Activated CD8-positive, alpha-beta T cell treated with anti-CD3 and anti-CD28 coated beads, Interleukin-2, amount 10 ng/mL, durations not matched to agents 7 days and 5 days (primary cell): ENCODE measurements around the gene ING5. TPM values are rescaled to one million over a fixed set of nuclear protein-coding genes. Genes with fewer than 3 reads are reported as not detected.

Experiments used
- ATAC-seq: fragments of 150-1000 bp; cut with Tn5 transposase; one replicate; pipeline ENCODE4 v1.10.0; 2021; ENCODE audit warnings: moderate library complexity
- CTCF ChIA-PET: fragments of 350-600 bp; sonication (Branson Sonifier 250); formaldehyde crosslinking; loops from one replicate; lab custom pipeline; 2021; ENCODE audit warnings: antibody characterized with exemption; lab: Charles Lee
- POLR2A ChIA-PET: fragments of 350-600 bp; sonication (Branson Sonifier 250); formaldehyde crosslinking; loops from one replicate; lab custom pipeline; 2021; ENCODE audit warnings: antibody characterized with exemption; lab: Charles Lee
- DNase-seq: peaks from one replicate; pipeline ENCODE4 v3.0.0-alpha.2; 2020
- H3K27ac Mint-ChIP-seq: one replicate; pipeline ENCODE4 v1.8.0; 2021; ENCODE audit warnings: mild to moderate bottlenecking, mixed read lengths
- H3K27me3 Mint-ChIP-seq: one replicate; pipeline ENCODE4 v1.8.0; 2021; ENCODE audit warnings: low read depth, mixed read lengths
- H3K36me3 Mint-ChIP-seq: one replicate; pipeline ENCODE4 v1.8.0; 2021; ENCODE audit warnings: low read depth, mixed read lengths
- H3K4me1 Mint-ChIP-seq: one replicate; pipeline ENCODE4 v1.8.0; 2021; ENCODE audit warnings: low read depth, mixed read lengths
- H3K4me3 Mint-ChIP-seq: one replicate; pipeline ENCODE4 v1.8.0; 2021; ENCODE audit warnings: mild to moderate bottlenecking, mixed read lengths
- H3K9me3 Mint-ChIP-seq: one replicate; pipeline ENCODE4 v1.8.0; 2022; ENCODE audit warnings: mixed read lengths; ENCODE audit not compliant: insufficient read depth
- total RNA-seq, 2 experiments: library from RNA; stranded (reverse); gene quantifications; one replicate each; pipeline ENCODE4 v1.2.3, GENCODE V29; 2021

ING5 gene
- total RNA-seq, 2 experiments from 2014 or later = 36.7 to 38.5 TPM

DNA sequence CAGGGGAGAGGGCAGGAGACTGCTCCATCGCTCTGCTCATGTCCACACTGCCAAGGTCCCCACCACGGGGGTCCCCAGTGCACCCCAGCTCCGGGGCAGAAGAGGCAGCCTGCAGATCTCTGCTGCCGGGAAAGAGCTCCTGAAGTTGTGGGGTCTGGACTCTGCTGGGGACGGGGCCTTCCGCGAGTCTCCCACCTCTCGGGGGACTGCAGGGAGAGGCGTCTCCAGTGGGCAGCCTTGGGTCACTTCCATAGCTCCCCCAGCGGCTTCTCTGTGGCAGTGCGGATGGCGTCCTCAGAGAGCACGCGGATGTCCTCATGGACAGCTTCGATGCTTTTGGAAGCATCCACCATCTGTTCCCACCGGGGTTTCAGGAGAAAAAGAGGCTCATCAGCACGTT, 26.0 kb upstream of the ING5 start:
- POLR2A ChIA-PET = interaction anchor here (0.6 to 1.7 kb wide), 2 partner anchors 11 to 155 kb away, joined by 3 to 9 read pairs; partner anchors contain the start of gene DTYMK

DNA sequence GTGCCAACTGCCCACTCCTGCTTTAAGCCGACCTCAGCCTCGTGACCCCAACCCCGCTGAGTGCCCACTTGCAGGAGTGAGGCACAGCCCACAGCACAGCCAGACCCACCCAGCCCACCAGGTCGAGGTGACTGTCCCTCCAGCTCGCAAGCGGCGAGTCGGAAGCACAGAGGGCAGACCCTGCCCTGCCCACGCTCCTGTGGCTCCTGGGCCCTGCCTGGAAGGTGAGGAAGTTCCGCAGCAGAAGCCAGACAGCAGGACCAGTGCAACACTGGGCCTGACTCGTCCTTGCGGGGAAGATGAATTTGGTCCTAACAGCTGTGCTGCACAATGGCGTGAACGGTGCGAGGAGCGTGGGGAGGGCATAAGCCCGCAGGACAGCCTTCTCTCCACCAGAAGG, 25.2 kb upstream of the ING5 start:
- H3K36me3 Mint-ChIP-seq = peaks cover 63% of the 10 kb centered on the region
- no peaks in the 10 kb centered on the region for H3K27me3 Mint-ChIP-seq
- POLR2A ChIA-PET = no interaction called here
- DNase-seq = no peak
- CTCF ChIA-PET = no interaction called here
- no peak for ATAC-seq
- H3K4me3 Mint-ChIP-seq = no peak overlapping the region
- H3K4me1 Mint-ChIP-seq = peaks cover 27% of the 10 kb centered on the region
- no peak overlapping the region for H3K27ac Mint-ChIP-seq
- no peaks in the 10 kb centered on the region for H3K9me3 Mint-ChIP-seq

More for the DNA sequence above, 26.0 kb upstream of the ING5 start:
- ATAC-seq (no peak), DNase-seq (no peak)
- no peaks in the 10 kb centered on the region for H3K9me3 Mint-ChIP-seq
- CTCF ChIA-PET = interaction anchor here (1.2 kb wide), 1 partner anchor 11 kb away, joined by 5 read pairs; the partner anchor contains the start of gene DTYMK
- H3K27me3 Mint-ChIP-seq = no peaks in the 10 kb centered on the region
- no peak overlapping the region for H3K27ac Mint-ChIP-seq
- H3K4me1 Mint-ChIP-seq = peaks cover 22% of the 10 kb centered on the region
- H3K36me3 Mint-ChIP-seq = peaks cover 61% of the 10 kb centered on the region
- no peak overlapping the region for H3K4me3 Mint-ChIP-seq

DNA sequence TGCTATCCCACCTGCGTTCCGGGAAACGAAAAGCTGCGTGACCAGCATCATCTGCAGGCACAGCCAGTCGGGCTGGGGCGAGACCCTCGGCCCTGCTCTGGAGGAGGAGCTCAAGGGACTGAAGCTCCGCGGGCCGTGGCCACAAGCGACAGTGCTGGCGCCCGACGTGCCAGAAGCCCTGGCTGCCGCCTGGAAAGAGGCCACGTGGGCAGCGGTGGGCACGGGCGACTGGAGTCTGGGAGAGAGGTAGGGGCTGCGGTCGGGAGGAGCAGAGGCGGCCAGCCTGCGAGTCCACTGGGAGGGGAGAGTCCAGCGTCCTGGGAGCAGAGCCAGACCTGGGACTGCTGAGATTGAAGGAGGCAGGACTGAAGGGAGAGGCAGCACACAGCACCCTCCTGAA, 24.4 kb upstream of the ING5 start:
- peaks cover 68% of the 10 kb centered on the region for H3K36me3 Mint-ChIP-seq
- H3K4me3 Mint-ChIP-seq = no peak overlapping the region
- H3K4me1 Mint-ChIP-seq = peaks cover 28% of the 10 kb centered on the region

DNA sequence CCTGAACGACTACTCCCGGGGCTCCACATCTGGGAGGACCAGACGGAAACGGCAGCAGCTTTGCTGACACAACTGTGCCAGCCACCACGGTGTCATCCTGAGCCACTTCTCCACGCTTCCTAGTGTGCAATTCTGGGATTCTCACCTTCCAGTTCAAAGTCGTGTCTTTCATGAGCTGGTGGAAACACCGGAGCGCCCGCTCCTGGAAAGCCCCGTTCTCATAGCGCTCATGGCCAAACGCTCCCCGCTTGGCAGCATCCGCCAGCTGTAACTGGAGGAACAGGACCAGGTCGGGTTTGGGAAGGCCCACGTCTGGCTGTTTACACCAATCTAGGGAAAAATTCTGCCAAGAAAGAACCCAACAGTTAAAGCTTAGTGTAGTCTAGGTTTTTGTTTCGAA, 23.5 kb upstream of the ING5 start:
- Mint-ChIP-seq H3K4me1 (peaks cover 22% of the 10 kb centered on the region), H3K9me3 (no peaks in the 10 kb centered on the region), H3K27me3 (no peaks in the 10 kb centered on the region), H3K27ac (no peak overlapping the region), H3K36me3 (peaks cover 72% of the 10 kb centered on the region), H3K4me3 (no peak overlapping the region)
- ChIA-PET POLR2A (no interaction called here), CTCF (no interaction called here)
- DNase-seq = no peak
- ATAC-seq = no peak

More for the DNA sequence above, 24.4 kb upstream of the ING5 start:
- Mint-ChIP-seq H3K27me3 (no peaks in the 10 kb centered on the region), H3K9me3 (no peaks in the 10 kb centered on the region), H3K27ac (no peak overlapping the region)
- ATAC-seq = no peak
- ChIA-PET POLR2A (no interaction called here), CTCF (interaction anchor here (0.7 kb wide), 1 partner anchor 62 kb away, joined by 3 read pairs; no protein-coding TSS in a partner anchor)
- no peak for DNase-seq

DNA sequence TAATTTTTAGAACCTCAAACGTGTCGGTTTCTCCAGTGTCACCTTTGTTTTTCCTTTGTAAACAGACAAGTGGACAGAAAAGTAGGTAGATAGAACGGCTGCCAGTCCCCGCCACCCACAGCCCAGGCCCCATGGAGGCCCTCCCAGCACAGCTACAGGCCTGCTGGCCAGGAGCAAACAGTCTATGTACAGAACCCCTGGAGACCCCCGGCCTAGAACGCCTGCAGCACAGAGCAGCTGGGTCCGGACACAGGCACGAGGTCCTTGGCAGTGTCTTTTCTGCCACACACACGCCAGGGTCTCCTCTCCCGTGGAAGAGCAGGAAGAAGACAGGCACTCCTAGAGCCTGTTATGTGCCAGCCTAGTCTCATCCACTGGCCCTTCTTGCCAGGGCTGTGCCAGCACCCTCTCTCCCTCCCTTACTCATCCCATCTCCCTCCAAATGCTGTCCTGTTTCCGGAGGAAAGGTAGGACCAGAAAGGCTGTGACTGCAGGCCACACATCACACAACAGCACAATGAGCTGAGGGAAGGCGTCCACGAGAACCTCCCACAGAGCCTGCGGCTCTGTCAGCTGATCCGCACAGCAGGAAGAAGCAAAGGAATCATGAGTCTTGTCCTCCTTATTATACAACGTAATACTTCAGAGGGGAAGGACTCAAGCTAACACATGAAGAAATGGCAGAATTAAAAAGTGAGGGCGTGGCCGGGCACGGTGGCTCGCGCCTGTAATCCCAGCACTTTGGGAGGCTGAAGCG, 22.9 kb upstream of the ING5 start:
- ChIA-PET POLR2A (no interaction called here), CTCF (interaction anchor here (0.9 kb wide), 1 partner anchor 23 kb away, joined by 3 read pairs; the partner anchor contains the start of gene ING5)
- Mint-ChIP-seq H3K9me3 (no peaks in the 10 kb centered on the region), H3K4me1 (peaks cover 17% of the 10 kb centered on the region), H3K4me3 (no peak overlapping the region), H3K27ac (no peak overlapping the region), H3K36me3 (peaks cover 77% of the 10 kb centered on the region), H3K27me3 (no peaks in the 10 kb centered on the region)
- ATAC-seq (no peak), DNase-seq (no peak)

DNA sequence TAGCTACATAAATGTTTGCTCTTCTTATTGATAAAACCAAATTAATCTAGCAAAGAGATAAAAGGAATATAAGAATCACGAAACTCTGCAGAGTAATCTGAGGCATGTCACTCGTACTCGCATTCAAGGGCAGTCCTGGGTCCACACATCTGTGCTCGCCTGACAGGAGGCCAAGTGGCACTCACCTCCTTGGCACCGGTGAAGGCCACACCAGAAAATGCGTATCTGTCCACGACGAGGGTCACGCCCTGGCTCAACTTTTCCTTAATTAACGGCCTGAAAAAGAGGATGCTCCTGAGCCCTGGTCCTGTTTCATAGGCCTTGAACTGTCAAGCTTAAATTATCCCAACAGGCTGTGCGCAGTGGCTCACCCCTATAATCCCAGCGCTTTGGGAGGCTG, 21.8 kb upstream of the ING5 start:
- ATAC-seq (no peak), DNase-seq (no peak)
- H3K4me1 Mint-ChIP-seq = peaks cover 22% of the 10 kb centered on the region
- no peak overlapping the region for H3K4me3 Mint-ChIP-seq
- H3K36me3 Mint-ChIP-seq = peaks cover 82% of the 10 kb centered on the region
- ChIA-PET CTCF (interaction anchor here (0.9 kb wide), 1 partner anchor 22 kb away, joined by 3 read pairs; the partner anchor contains the start of gene ING5), POLR2A (interaction anchor here (0.8 kb wide), 1 partner anchor 9 kb away, joined by 3 read pairs; no protein-coding TSS in a partner anchor)
- H3K27ac Mint-ChIP-seq = no peak overlapping the region
- H3K27me3 Mint-ChIP-seq = no peaks in the 10 kb centered on the region
- no peaks in the 10 kb centered on the region for H3K9me3 Mint-ChIP-seq

DNA sequence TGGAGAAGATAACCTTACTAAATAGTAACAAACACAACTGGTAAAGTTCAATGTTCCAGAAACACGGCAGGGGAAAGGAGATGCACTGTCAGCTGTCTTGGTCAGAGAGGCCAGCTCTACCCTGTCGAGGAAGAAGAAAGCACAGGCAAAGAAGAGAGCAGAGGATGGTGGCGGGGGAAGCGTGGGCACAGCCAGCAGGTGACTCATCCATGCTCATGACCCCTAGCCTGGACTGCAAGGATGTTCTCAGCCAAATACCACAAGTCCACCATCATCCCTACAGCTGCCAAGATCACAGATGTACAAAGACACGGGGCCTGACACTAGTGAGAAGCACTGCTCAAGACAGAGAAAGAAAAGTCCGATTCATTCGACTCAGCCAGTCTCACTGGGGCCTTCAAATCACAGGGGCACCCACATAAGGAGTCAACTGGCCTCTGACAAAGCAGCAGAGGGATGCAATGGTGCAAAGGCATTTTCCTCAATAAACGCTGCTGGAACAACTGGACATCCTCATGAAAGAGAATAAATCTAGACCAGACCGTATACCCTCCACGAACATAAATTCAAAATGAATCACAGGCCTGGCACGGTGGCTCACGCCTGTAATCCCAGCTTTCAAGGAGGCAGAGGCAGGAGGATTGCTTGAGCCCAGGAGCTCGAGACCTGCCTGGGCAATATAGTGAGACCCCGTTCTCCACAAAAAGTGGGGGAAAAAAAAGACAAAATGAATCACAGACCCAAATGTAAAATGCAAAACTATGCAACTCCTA, 20.8 kb upstream of the ING5 start:
- Mint-ChIP-seq H3K4me3 (no peak overlapping the region), H3K27me3 (no peaks in the 10 kb centered on the region), H3K9me3 (no peaks in the 10 kb centered on the region), H3K36me3 (peaks cover 81% of the 10 kb centered on the region), H3K4me1 (peaks cover 30% of the 10 kb centered on the region), H3K27ac (no peak overlapping the region)
- DNase-seq (no peak), ATAC-seq (no peak)
- ChIA-PET POLR2A (no interaction called here), CTCF (no interaction called here)

DNA sequence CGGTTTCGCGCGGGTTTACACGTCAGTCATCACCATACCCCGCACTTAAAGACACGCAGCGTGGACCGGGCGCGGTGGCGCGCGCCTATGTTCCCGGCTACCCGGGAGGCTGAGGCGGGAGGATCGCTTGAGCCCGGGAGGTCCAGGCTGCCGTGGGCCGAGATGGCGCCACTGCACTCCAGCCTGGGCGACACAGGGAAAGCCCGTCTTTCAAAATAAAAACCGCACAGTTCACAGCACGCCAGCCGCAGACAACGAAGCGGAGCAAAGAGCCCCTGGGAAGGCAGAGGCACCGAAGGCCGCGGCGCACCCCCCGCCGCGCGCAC, 15.6 kb upstream of the ING5 start:
- H3K4me1 Mint-ChIP-seq = peaks cover 44% of the 10 kb centered on the region
- H3K9me3 Mint-ChIP-seq = no peaks in the 10 kb centered on the region
- H3K27me3 Mint-ChIP-seq = no peaks in the 10 kb centered on the region
- ChIA-PET POLR2A (interaction anchor here (0.7 to 3.4 kb wide), 8 partner anchors 11 to 371 kb away, joined by 3 to 31 read pairs (median 4); partner anchors contain the start of gene ING5), CTCF (interaction anchor here (1.2 to 3.2 kb wide), 5 partner anchors 11 to 193 kb away, joined by 3 to 24 read pairs (median 6); partner anchors contain the start of genes D2HGDH and ING5)
- peak overlapping the region; percentile 90 for H3K4me3 Mint-ChIP-seq
- ATAC-seq = peak; percentile 17
- H3K36me3 Mint-ChIP-seq = peaks cover 47% of the 10 kb centered on the region
- peak overlapping the region; percentile 90 for H3K27ac Mint-ChIP-seq
- DNase-seq = no peak

DNA sequence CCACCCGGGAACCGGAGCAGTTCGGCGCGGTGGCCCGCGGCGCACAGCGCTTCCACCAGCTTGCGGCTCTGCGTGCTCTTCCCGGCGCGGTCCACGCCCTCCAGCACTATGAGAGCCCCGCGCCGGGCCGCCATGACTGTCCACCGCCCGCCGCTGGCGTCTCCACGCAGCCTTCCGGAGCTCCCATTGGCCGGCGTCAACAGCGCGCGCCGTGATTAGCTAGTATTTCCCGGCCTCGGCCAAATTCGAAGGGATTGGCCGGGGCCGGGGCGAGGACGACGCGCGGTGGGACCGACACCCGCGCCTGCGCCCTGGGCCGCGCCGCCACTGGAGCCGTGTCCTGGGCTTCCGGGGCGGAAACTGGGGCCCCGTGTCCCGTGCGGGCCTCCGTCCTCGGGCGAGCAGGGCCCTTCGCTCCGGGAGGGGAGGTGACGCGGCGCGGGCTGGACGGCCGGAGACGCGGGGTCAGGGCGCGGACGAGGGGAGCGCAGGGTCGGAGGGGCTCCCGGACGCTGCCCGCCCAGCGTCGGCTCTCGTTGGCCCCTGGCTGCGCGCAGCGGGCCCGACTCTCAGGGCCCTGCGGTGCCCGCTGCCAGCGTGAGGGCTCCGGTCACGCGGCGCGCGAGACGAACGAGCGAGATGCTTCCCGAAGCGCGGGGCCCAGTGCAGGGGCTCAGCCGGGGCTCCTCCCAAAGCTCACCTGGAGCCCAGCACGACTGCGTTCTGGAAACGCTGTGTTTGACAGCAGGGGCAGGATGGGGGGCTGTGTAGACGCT, 15.0 kb upstream of the ING5 start, which contains the start of gene DTYMK:
TSS of gene DTYMK (minus strand) at position 166 of the 776 bp plus-strand sequence. CDS start at position 134, 32 bp downstream.
- DNase-seq = peak; percentile 96
- Mint-ChIP-seq H3K27me3 (no peaks in the 10 kb centered on the region), H3K36me3 (peaks cover 42% of the 10 kb centered on the region), H3K4me1 (peaks cover 40% of the 10 kb centered on the region), H3K27ac (peak within 1 kb of the TSS; percentile 97), H3K4me3 (peak within 1 kb of the TSS; percentile 90), H3K9me3 (no peaks in the 10 kb centered on the region)
- ChIA-PET CTCF (interaction anchor here (1.1 to 3.2 kb wide), 8 partner anchors 12 to 194 kb away, joined by 3 to 24 read pairs (median 4); partner anchors contain the start of genes D2HGDH and ING5), POLR2A (interaction anchor here (0.6 to 3.4 kb wide), 10 partner anchors 11 to 372 kb away, joined by 3 to 31 read pairs (median 4); partner anchors contain the start of gene ING5)
- peak; percentile 97 for ATAC-seq

DNA sequence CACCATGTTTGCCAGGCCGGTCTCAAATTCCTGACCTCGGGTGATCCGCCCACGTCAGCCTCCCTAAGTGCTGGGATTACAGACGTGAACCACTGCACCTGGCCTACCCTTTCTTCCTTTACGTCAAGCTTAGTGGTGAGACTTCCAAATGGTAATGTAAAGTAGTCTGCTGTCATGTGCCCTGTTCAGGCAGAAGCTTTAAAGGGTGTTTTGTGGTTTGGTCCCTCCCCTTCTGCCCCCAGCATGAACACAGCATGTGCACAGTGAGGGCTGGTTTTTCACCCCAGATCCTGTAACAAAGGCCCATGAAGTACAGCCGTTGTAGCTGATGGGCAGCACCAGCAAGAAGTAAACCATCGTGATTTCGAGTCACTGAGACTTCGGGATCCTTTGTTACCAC, 12.5 kb upstream of the ING5 start:
- Mint-ChIP-seq H3K36me3 (peaks cover 29% of the 10 kb centered on the region), H3K27me3 (no peaks in the 10 kb centered on the region), H3K4me1 (peaks cover 32% of the 10 kb centered on the region), H3K9me3 (no peaks in the 10 kb centered on the region), H3K4me3 (no peak overlapping the region), H3K27ac (peak overlapping the region; percentile 55)
- CTCF ChIA-PET = interaction anchor here (2.4 kb wide), 1 partner anchor 12 kb away, joined by 22 read pairs; the partner anchor contains the start of gene ING5
- DNase-seq (no peak), ATAC-seq (no peak)
- POLR2A ChIA-PET = interaction anchor here (3.4 kb wide), 1 partner anchor 13 kb away, joined by 31 read pairs; the partner anchor contains the start of gene ING5

DNA sequence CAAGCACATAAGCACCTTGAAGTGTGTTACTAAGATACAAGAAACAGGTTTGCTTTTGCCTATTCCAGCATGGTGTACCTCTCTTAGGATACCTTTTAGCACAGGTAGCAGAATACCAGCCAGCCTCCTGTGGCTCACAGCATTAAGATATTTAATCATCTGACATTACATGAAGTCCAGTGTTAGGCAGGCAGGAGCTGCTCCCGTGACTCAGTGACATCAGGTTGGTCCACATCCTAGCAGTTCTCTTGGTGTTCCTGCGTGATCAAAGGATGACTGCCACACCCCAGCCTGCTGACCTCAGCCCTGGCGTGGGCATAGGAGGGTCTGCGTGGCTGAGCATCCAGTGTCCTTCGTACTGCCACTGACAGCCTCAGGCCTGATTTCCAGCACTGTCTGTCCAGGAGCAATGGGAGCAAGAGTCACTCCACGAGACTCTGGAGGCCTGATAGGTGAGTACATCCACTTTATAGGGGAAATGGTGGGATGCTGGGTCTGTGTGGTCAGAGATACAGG, 11.6 kb upstream of the ING5 start:
- CTCF ChIA-PET = no interaction called here
- ATAC-seq = no peak
- Mint-ChIP-seq H3K27ac (no peak overlapping the region), H3K4me1 (peaks cover 26% of the 10 kb centered on the region), H3K9me3 (no peaks in the 10 kb centered on the region), H3K27me3 (no peaks in the 10 kb centered on the region), H3K36me3 (peaks cover 27% of the 10 kb centered on the region), H3K4me3 (no peak overlapping the region)
- POLR2A ChIA-PET = no interaction called here
- DNase-seq = no peak
